ENCODE measurements around the gene MGAT5B.
"Not testable (repeated sequence)": the region's sequence is repeated elsewhere in the genome, so short reads cannot be mapped to it uniquely, and the experiment has no call there.

GRCh38 chr17:76978050-76978449, 109.8 kb downstream of the MGAT5B start:
- TF ChIP-seq REST (IDR thresholded peaks at IDR 0.05); YY1 (IDR thresholded peaks at IDR 0.05); CTCF (IDR thresholded peaks at IDR 0.05; ENCODE audit: low read depth, low read length, missing input control); ATF3 (IDR thresholded peaks at IDR 0.05): not testable (repeated sequence)
